Body of pancreas (tissue), 4 donors: ENCODE results near the gene ENTREP3. TPM values are rescaled to one million over a fixed set of nuclear protein-coding genes. Genes with fewer than 3 reads are reported as not detected.
"Not testable (repeated sequence)": the region's sequence is repeated elsewhere in the genome, so short reads cannot be mapped to it uniquely, and the experiment has no call there.

Experiments
- ATAC-seq: fragments of 150-250 bp; one replicate; pipeline ENCODE4 v1.9.1; 2016
- DNase-seq, 4 donors: peaks; one replicate each; pipeline ENCODE4 v3.0.0-alpha.2; 2019
- H3K27ac ChIP-seq, 4 donors: fragments of 200-600 bp; sonication (generic); 1 replicate in 3 of 4; 2 replicates in 1 of 4; pipeline versions ENCODE4 v1.5.1 to v1.6.1; 2016 to 2019; ENCODE audit warnings: mild to moderate bottlenecking in 1 of 4, mixed read lengths in 1 of 4, moderate library complexity in 1 of 4
- H3K27me3 ChIP-seq, 2 donors: fragments of 200-600 bp; sonication (generic); one replicate each; pipeline ENCODE4 v1.6.0; 2016; ENCODE audit warnings: mild to moderate bottlenecking in 1 of 2
- H3K36me3 ChIP-seq, 2 donors: fragments of 200-600 bp; sonication (generic); replicated peaks in 1 of 2; 2 replicates each; pipeline ENCODE4 v1.5.1; 2016; ENCODE audit warnings: low read depth in 2 of 2; ENCODE audit not compliant: insufficient read depth in 1 of 2
- H3K4me1 ChIP-seq: fragments of 200-600 bp; sonication (generic); one replicate; pipeline ENCODE4 v1.6.0; 2016
- H3K4me3 ChIP-seq, 2 donors: fragments of 200-600 bp; sonication (generic); 1 replicate in 1 of 2; 2 replicates in 1 of 2; pipeline ENCODE4 v1.5.1; 2016 to 2019
- H3K9me3 ChIP-seq, 3 donors: fragments of 200-600 bp; sonication (generic); 1 replicate in 2 of 3; 2 replicates in 1 of 3; pipeline ENCODE4 v1.5.1; 2016
- POLR2A ChIP-seq, 3 donors: fragments of 450-650 bp; IDR thresholded peaks; one replicate each; pipeline ENCODE4 v1.6.1; 2016; ENCODE audit warnings: antibody characterized with exemption in 3 of 3, mild to moderate bottlenecking in 2 of 3
- WGBS, 2 donors: methylation state at CpG; one replicate each; pipeline ENCODE4 v1.1.5; 2017; 5-methylcytosine and 5-hydroxymethylcytosine counted together
- intact Hi-C: fragments of 100-400 bp; cut with DNase I; formaldehyde crosslinking; loops from one replicate; pipeline ENCODE4 v1.15.1; 2023
- total RNA-seq, 2 donors: library from RNA; depleted of rRNA; stranded (reverse); fragments of >200 nt; gene quantifications; one replicate each; pipeline ENCODE4 v1.1.0, GENCODE V29; 2016
- TF ChIP-seq, protein P1 (sequence below), 7 experiments: fragments of 450-650 bp in 4 of 7; fragments of 200-600 bp in 3 of 7; sonication (generic) in 3 of 7; IDR thresholded peaks; one replicate each; pipeline ENCODE4 v1.5.1; 2016 to 2019; ENCODE audit warnings: antibody characterized with exemption in 7 of 7

The ENTREP3 gene
- total RNA-seq, 2 donors from 2014 or later = 6.2 to 12.2 TPM

GRCh38 chr1:155294520-155295182 is 39.4 kb upstream of the ENTREP3 start:
- DNase-seq (no peak), ATAC-seq (no peak)
- no peak overlapping the region for H3K4me3 ChIP-seq
- TF ChIP-seq, protein P1, sequence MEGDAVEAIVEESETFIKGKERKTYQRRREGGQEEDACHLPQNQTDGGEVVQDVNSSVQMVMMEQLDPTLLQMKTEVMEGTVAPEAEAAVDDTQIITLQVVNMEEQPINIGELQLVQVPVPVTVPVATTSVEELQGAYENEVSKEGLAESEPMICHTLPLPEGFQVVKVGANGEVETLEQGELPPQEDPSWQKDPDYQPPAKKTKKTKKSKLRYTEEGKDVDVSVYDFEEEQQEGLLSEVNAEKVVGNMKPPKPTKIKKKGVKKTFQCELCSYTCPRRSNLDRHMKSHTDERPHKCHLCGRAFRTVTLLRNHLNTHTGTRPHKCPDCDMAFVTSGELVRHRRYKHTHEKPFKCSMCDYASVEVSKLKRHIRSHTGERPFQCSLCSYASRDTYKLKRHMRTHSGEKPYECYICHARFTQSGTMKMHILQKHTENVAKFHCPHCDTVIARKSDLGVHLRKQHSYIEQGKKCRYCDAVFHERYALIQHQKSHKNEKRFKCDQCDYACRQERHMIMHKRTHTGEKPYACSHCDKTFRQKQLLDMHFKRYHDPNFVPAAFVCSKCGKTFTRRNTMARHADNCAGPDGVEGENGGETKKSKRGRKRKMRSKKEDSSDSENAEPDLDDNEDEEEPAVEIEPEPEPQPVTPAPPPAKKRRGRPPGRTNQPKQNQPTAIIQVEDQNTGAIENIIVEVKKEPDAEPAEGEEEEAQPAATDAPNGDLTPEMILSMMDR (IDR thresholded peaks at IDR 0.05) = no peak
- TF ChIP-seq POLR2A (IDR thresholded peaks at IDR 0.05) = no peak
- intact Hi-C loops = no loop called here
- H3K36me3 ChIP-seq = no peaks in the 10 kb centered on the region
- no peaks in the 10 kb centered on the region for H3K9me3 ChIP-seq
- peaks cover 10% of the 10 kb centered on the region for H3K4me1 ChIP-seq
- H3K27me3 ChIP-seq = peaks cover 0 to 8% of the 10 kb centered on the region in 2 donors
- no peak overlapping the region for H3K27ac ChIP-seq
- WGBS, 2 donors = 24 to 46% methylated on average over 19 to 46 of the region's 46 CpGs

GRCh38 chr1:155293086-155293749 is 37.9 kb upstream of the ENTREP3 start:
- TF ChIP-seq, protein P1 (IDR thresholded peaks at IDR 0.05) = no peak
- TF ChIP-seq POLR2A (IDR thresholded peaks at IDR 0.05) = no peak
- ATAC-seq = no peak
- no peaks in the 10 kb centered on the region for H3K36me3 ChIP-seq
- peaks cover 0 to 8% of the 10 kb centered on the region in 2 donors for H3K27me3 ChIP-seq
- H3K27ac ChIP-seq = no peak overlapping the region
- no peak overlapping the region for H3K4me3 ChIP-seq
- intact Hi-C loops = no loop called here
- no peaks in the 10 kb centered on the region for H3K9me3 ChIP-seq
- 76 to 79% methylated on average over 7 to 17 of the region's 17 CpGs for WGBS, 2 donors
- DNase-seq = no peak
- H3K4me1 ChIP-seq = peaks cover 10% of the 10 kb centered on the region

DNA sequence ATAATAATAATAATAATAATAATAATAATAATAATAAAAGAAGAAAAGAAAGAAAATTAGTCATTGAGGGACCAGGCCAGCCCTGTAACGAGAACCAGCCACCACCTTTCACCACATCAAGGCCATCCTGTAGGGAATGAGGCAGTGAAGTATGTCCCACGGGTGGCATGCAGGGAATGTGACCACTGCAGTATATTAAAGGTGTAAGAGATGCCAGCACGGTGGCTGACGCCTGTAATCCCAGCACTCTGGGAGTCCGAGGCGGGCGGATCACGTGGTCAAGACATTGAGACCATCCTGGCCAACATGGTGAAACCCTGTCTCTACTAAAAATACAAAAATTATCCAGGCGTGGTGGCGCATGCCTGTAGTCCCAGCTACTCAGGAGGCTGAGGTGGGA is 35.7 kb upstream of the ENTREP3 start:
- peaks cover 10% of the 10 kb centered on the region for H3K4me1 ChIP-seq
- DNase-seq, ATAC-seq, H3K36me3 ChIP-seq, intact Hi-C loops, H3K27ac ChIP-seq, H3K4me3 ChIP-seq, H3K27me3 ChIP-seq, H3K9me3 ChIP-seq: not testable (repeated sequence)
- 73 to 77% methylated on average over 10 of the region's 10 CpGs for WGBS, 2 donors

GRCh38 chr1:155287987-155288543 is 32.8 kb upstream of the ENTREP3 start:
- H3K27me3 ChIP-seq = no peaks in the 10 kb centered on the region
- TF ChIP-seq, protein P1 (IDR thresholded peaks at IDR 0.05) = no peak
- no peak for TF ChIP-seq POLR2A (IDR thresholded peaks at IDR 0.05)
- H3K36me3 ChIP-seq = no peaks in the 10 kb centered on the region
- no peaks in the 10 kb centered on the region for H3K9me3 ChIP-seq
- intact Hi-C loops = no loop called here
- H3K4me1 ChIP-seq = no peaks in the 10 kb centered on the region
- H3K27ac ChIP-seq = no peak overlapping the region
- no peak overlapping the region for H3K4me3 ChIP-seq
- 92 to 94% methylated on average over 17 to 20 of the region's 21 CpGs for WGBS, 2 donors
- ATAC-seq (no peak), DNase-seq (no peak)

GRCh38 chr1:155286544-155286943 is 31.3 kb upstream of the ENTREP3 start:
- DNase-seq (no peak), ATAC-seq (no peak)
- no peak for TF ChIP-seq POLR2A (IDR thresholded peaks at IDR 0.05)
- TF ChIP-seq, protein P1 (IDR thresholded peaks at IDR 0.05) = no peak
- no peak overlapping the region for H3K4me3 ChIP-seq
- intact Hi-C loops = no loop called here
- no peaks in the 10 kb centered on the region for H3K36me3 ChIP-seq
- 84 to 88% methylated on average over 2 of the region's 2 CpGs for WGBS, 2 donors
- H3K27ac ChIP-seq = no peak overlapping the region
- H3K9me3 ChIP-seq = no peaks in the 10 kb centered on the region
- no peaks in the 10 kb centered on the region for H3K4me1 ChIP-seq
- H3K27me3 ChIP-seq = no peaks in the 10 kb centered on the region
